ENCODE measurements around the gene TSC22D1.

GRCh38 chr13:44458313-44458975, 117.7 kb downstream of the TSC22D1 start:
- TF ChIP-seq POLR2A (IDR thresholded peaks at IDR 0.05) (no peak), EP300 (IDR thresholded peaks at IDR 0.05) (no peak)
- TF ChIP-seq, protein P1, sequence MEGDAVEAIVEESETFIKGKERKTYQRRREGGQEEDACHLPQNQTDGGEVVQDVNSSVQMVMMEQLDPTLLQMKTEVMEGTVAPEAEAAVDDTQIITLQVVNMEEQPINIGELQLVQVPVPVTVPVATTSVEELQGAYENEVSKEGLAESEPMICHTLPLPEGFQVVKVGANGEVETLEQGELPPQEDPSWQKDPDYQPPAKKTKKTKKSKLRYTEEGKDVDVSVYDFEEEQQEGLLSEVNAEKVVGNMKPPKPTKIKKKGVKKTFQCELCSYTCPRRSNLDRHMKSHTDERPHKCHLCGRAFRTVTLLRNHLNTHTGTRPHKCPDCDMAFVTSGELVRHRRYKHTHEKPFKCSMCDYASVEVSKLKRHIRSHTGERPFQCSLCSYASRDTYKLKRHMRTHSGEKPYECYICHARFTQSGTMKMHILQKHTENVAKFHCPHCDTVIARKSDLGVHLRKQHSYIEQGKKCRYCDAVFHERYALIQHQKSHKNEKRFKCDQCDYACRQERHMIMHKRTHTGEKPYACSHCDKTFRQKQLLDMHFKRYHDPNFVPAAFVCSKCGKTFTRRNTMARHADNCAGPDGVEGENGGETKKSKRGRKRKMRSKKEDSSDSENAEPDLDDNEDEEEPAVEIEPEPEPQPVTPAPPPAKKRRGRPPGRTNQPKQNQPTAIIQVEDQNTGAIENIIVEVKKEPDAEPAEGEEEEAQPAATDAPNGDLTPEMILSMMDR (IDR thresholded peaks at IDR 0.05): no peak
